ENCODE results near the gene SGTA. TPM values are rescaled to one million over a fixed set of nuclear protein-coding genes. Genes with fewer than 3 reads are reported as not detected.

The SGTA gene
- total RNA-seq, 2 donors from 2014 or later: 39.6 to 52.3 TPM

GRCh38 chr19:2759965-2760364, 23.1 kb downstream of the SGTA start:
- intact Hi-C loops (cut with DNase I, micrococcal nuclease): loop anchor here in 1 of 2 donors (5.0 kb wide), 1 partner anchor 113 kb away; no protein-coding TSS in a partner anchor
- ATAC-seq (peak; percentile 30), DNase-seq (no peak)

GRCh38 chr19:2759362-2759761, 23.7 kb downstream of the SGTA start:
- intact Hi-C loops (cut with DNase I, micrococcal nuclease): no loop called here

GRCh38 chr19:2758601-2759313, 24.3 kb downstream of the SGTA start:
- ATAC-seq (no peak), DNase-seq (no peak)
- intact Hi-C loops (cut with DNase I, micrococcal nuclease): no loop called here

More at GRCh38 chr19:2759362-2759761, 23.7 kb downstream of the SGTA start:
- DNase-seq (no peak), ATAC-seq (no peak)

- DNase-seq (no peak), ATAC-seq (no peak)
- intact Hi-C loops (cut with DNase I, micrococcal nuclease): no loop called here
Observed at GRCh38 chr19:2756921-2757881, 25.9 kb downstream of the SGTA start.

- ATAC-seq: no peak
- DNase-seq: no peak
- intact Hi-C loops (cut with DNase I, micrococcal nuclease): no loop called here
Observed at GRCh38 chr19:2756477-2756876, 26.6 kb downstream of the SGTA start.

- ATAC-seq (no peak), DNase-seq (no peak)
- intact Hi-C loops (cut with DNase I, micrococcal nuclease): no loop called here
Observed at GRCh38 chr19:2755811-2756210, 27.3 kb downstream of the SGTA start.

GRCh38 chr19:2755448-2755705, 27.7 kb downstream of the SGTA start:
- DNase-seq (no peak), ATAC-seq (no peak)
- intact Hi-C loops (cut with DNase I, micrococcal nuclease): no loop called here

- ATAC-seq: no peak
- DNase-seq: no peak
- intact Hi-C loops (cut with DNase I, micrococcal nuclease): no loop called here
Observed at GRCh38 chr19:2754659-2755447, 28.2 kb downstream of the SGTA start.

GRCh38 chr19:2751438-2751830, 31.6 kb downstream of the SGTA start:
- ATAC-seq (no peak), DNase-seq (no peak)
- intact Hi-C loops (cut with DNase I, micrococcal nuclease): no loop called here

GRCh38 chr19:2750808-2751437, 32.1 kb downstream of the SGTA start:
- ATAC-seq (no peak), DNase-seq (no peak)
- intact Hi-C loops (cut with DNase I, micrococcal nuclease): no loop called here

GRCh38 chr19:2747349-2747748, 35.7 kb downstream of the SGTA start:
- intact Hi-C loops (cut with DNase I, micrococcal nuclease): loop anchor here in 1 of 2 donors (5.0 kb wide), 1 partner anchor 100 kb away; no protein-coding TSS in a partner anchor
- ATAC-seq (no peak), DNase-seq (no peak)

GRCh38 chr19:2744113-2744512, 39.0 kb downstream of the SGTA start:
- intact Hi-C loops (cut with DNase I, micrococcal nuclease): no loop called here
- DNase-seq (no peak), ATAC-seq (no peak)

GRCh38 chr19:2743099-2743498, 40.0 kb downstream of the SGTA start:
- ATAC-seq (no peak), DNase-seq (no peak)
- intact Hi-C loops (cut with DNase I, micrococcal nuclease): no loop called here

- no peak for DNase-seq
- no peak for ATAC-seq
- intact Hi-C loops (cut with DNase I, micrococcal nuclease): no loop called here
Observed at GRCh38 chr19:2740314-2740656, 42.8 kb downstream of the SGTA start.

- peak; percentile 97 to 99 for DNase-seq
- intact Hi-C loops (cut with DNase I, micrococcal nuclease): no loop called here
- ATAC-seq: peak; percentile 100
Observed at GRCh38 chr19:2739602-2740313, 43.3 kb downstream of the SGTA start, which contains the start of gene SLC39A3. SLC39A3 (minus strand) TSS chr19:2740017; CDS start chr19:2737257, 2,760 bp downstream.

GRCh38 chr19:2736550-2737190, 46.4 kb downstream of the SGTA start:
- no peak for DNase-seq
- no peak for ATAC-seq
- intact Hi-C loops (cut with DNase I, micrococcal nuclease): no loop called here

- intact Hi-C loops (cut with DNase I, micrococcal nuclease): no loop called here
- ATAC-seq (no peak), DNase-seq (no peak)
Observed at GRCh38 chr19:2735374-2735773, 47.7 kb downstream of the SGTA start.

Measured in left colon (tissue), 2 donors.